GM21717 (cell line): Measurements from ENCODE around the gene RTEL1.

ENCODE experiments used
- ATAC-seq: cut with Tn5 transposase; IDR thresholded peaks from one replicate; pipeline ENCODE4 v1.9.1; 2021; ENCODE audit warnings: mild to moderate bottlenecking, moderate library complexity; ENCODE audit not compliant: unreplicated experiment

RTEL1 gene

GRCh38 chr20:63697868-63698545, 39.9 kb downstream of the RTEL1 start:
- no peak for ATAC-seq

GRCh38 chr20:63698739-63699465, 40.8 kb downstream of the RTEL1 start:
- no peak for ATAC-seq

DNA sequence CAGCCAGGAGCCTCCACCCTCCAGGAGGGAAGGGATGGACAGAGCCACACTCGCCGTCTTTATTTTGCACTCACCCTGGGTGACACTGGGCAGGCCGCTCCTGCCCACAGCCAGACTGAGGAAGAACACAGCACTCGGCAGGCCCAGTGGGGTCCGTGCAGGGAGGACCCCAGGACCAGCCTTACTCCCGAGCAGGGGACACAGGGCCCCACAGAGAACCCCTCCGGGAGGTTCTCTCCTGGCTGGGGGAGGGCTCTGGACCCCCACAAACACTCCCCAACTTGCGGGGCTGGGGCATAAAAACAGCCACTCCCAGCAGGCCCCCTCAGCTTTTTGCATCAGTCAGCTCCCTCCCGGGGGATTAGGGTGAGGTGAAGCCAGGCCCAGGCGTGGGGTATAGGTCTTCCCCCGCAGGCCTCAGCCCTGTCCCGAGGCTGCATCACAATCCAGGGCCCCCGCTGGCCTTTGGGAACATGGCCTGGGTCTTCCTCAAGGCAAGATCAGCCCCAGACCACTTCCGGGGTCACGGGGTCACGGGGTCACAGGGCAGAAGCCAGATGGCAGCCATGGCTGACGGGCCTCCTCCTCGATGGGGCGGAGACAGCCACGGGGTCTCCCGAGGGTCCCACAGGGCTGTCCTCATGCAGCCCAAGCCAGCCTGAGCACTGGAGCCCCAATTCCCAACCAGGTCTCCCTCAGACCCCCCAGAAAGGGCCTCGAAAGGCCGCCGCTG, 41.5 kb downstream of the RTEL1 start:
- no peak for ATAC-seq

DNA sequence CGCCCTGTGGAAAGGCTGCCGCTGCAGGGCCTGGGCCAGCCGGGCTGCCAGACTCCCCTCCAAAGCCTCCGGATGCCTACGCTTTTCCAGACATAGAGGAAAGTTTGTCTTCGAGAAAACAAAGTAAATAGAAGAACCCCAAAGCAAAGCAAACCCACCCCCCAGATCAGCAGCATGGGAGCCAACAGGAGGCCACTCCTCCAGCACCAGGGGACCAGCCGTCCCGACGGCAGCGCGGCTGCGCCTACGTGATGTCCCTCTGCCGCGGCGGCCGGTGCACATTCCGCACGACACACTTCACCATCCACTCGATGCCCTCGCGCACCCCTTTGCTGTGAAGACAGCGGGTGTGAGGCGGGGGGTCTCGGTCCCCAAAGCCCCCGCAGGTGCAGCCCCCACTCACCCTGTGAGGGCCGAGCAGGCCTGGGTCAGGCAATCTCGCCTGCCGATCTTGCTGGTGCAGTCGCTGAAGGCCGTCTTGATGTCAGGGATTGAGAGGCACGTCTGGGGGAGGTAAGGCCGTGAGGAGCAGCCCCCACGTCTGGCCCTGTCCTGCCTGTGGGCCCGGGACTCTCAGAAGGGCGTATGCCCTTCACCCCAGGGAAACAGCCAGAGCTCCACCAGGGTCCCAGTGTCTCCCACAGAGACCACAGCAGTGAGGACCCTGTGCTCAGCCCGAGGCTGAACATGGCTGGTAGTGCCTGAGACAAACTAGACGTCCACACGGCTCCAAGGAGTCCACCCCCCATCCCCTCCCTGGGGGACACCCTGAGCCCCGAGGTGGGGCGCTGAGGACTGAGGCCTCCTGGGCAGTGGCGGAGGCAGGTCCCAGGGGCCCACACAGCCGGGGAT, 42.3 kb downstream of the RTEL1 start:
- no peak for ATAC-seq

- no peak for ATAC-seq
These were observed 42.9 kb downstream of the RTEL1 start for GRCh38 chr20:63701051-63701328.

DNA sequence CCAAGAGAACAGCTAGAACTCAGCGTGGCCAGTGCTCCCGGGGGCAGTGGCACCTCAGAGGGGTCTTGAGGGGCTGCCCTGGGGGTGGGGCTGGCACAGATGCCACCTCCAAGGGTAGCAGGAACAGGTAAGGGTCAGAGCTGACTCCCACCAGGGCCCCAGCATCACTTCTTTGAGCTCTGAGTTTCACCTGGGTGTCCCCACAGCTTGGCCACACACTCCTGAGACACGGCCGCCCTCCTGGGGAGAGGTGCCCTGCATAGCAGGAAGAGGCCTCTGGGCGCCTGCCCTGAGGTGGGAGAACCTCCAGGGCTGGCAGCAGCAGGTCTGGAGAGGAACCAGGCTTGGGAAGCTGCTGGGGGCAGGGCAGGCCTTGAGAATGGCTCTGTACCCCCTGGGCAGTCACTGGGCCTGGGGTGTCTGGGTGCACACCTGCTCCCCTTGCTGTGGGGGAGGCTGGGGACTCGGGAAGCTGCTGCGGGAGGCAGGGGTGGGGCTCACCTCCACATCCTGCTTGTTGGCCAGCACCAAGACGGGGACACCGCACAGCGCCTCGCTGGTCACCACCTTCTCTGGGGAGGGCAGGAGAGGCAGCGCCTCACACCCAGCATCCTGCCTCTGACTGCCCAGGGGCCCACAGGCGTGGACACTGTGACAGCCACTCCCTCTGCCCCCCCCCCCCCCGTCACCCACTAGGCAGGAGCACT, 43.4 kb downstream of the RTEL1 start:
- no peak for ATAC-seq

DNA sequence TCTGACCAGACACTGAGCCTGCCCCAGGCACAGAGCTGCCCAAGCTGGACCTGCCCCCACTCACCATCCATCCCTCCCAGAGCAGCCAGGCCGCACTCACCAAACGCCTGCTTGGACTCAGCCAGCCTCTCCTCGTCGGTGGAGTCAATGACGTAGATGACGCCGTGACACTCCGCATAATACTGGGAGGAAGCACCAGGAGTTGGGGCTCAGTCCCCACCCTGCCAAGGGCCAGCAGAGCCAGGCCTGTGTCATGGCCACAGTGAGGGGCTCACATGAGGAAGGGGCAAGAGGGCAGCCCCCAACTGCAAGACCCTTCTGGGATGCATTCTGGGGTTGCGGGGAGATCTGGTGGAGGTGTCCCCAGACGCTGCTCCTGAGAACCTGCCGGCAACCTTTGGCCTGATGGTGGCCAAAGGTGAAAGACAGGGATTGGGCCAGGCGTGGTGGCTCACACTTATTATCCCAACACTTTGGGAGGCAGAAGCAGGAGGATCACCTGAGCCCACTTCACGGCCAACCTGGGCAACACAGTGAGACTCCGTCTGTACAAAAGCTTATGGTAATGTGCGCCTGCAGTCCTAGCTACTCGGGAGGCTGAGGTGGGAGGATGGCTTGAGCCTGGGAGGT, 44.0 kb downstream of the RTEL1 start:
- no peak for ATAC-seq

- ATAC-seq, result no peak
These were observed 44.8 kb downstream of the RTEL1 start for GRCh38 chr20:63702751-63703470.

DNA sequence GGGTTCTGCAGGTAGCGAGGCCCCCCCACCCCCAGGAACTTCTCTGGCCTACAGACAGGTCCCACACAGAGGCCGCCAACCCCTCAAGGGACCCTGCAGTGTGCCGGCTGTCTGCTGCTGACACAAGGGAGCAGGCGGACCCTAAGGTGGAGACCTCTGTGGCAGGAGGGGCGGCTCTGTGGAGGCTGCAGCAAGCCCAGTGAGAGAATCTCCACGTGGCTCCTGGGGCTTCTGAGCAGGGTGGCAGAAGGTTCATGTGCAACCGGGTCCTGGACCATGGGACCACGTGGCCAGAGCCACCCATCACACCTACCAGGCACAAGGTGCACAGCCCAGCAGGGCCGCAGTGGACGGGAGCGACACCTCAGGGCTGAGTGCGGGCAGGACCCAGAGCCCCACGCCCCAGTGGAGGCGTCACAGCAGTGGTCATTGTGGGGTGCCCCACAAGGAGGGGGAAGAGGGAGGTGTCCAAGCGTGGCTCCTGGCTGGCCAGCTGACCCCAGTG, 45.4 kb downstream of the RTEL1 start:
- no peak for ATAC-seq

GRCh38 chr20:63703976-63704748, 46.0 kb downstream of the RTEL1 start:
- ATAC-seq, result no peak

- ATAC-seq, result no peak
These were observed 46.6 kb downstream of the RTEL1 start for GRCh38 chr20:63704749-63705117.

DNA sequence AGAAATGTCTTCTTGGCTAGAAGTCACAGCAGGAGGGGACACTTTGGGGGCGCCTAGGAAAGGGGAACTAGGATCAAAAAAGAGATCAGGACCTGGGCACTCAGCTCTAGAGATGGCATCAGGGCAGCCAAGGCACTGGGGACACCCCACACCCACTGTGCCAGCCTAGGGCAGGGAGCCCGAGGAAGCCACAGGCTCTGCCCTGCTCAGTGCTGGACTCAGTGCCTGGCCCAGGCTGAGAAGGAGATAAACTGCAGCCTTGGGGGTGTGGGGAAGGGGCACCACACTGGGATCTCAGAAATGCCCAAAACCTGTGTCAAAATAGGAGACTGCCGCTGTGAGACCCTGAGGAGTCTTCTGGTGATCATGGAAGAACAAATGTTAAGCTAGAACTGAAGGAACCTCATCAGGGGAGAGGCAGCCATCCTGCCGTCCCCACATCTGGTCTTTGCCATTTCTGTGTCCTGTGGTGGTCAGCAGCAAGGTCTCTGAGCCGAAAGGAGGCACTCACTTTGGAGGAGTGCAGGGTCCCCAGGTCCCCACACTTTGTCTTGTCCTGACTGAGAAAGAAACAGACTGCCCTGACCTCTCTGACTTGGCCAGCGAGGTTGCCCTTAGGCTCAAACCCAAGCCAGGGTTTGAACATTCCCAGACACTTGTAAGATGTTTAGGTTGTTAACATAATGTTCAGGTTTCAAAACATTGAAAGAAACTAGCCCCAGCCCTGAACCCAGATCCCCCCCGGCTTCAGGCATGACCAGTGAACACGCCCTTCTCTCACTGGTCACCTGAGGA, 47.3 kb downstream of the RTEL1 start:
- no peak for ATAC-seq

DNA sequence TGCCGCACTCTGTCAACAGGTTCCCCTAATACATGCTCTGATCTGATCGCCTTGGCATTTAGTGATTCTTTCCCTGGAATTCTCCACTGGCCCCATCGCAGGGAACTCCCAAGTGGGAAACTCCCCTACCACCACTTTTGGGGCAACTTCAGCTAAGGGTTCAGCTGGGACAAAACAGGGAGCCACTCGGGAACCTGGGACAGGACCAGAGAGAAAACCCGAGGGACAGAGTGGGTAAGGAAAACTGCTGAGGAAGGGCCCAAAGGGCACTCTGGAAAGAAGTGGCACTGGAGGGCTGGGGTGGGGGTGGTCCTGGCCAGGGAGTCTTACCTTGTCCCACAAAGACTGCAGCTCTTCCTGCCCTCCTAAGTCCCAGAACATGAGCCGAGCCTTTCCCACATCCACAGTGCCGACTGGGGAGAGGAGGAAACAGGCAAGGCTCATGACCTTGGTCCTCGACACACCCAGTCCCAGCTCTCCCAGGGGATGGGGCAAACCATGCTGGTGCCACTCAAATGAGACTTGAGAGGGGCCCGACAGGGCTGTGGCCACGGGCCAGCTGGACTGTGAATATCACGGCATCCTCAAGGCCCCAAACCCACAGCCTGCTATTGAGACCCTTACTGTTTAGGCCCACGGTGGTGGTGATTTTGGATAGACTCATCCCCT, 48.0 kb downstream of the RTEL1 start:
- no peak for ATAC-seq

DNA sequence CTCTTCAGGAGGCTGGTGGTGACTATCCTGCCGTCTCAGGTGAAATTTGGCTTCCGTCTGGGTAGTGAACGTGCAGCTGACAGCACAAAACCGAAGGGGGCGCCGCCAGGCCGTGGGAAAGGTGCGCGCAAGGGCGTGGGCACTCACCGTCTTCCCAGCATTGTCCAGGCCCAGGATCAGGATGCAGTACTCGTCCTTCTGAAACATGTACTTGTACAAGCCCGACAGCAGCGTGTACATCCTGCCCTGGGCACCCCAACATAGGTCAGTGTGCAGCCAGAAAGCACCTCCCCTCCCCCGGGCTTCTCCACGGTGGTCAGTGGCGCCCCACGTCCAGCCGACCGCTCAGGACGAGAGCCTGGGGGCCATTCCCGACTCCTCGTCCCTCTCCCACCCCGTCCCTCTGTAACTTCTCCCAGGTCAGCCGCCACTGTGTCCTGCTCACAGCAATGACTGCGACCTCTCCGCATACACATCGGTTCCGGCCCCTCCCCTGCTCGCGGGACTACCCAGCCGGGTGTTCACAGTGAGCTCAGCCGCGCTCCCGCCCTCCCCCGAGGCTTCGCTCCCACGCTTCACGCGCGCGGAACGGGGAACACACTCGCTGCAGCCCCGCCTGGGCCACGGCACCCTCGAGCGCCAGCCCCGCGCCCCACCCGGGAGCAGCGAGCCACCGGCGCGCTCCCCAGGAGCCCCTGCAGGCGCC, 48.9 kb downstream of the RTEL1 start:
- ATAC-seq, result peak; percentile 23

DNA sequence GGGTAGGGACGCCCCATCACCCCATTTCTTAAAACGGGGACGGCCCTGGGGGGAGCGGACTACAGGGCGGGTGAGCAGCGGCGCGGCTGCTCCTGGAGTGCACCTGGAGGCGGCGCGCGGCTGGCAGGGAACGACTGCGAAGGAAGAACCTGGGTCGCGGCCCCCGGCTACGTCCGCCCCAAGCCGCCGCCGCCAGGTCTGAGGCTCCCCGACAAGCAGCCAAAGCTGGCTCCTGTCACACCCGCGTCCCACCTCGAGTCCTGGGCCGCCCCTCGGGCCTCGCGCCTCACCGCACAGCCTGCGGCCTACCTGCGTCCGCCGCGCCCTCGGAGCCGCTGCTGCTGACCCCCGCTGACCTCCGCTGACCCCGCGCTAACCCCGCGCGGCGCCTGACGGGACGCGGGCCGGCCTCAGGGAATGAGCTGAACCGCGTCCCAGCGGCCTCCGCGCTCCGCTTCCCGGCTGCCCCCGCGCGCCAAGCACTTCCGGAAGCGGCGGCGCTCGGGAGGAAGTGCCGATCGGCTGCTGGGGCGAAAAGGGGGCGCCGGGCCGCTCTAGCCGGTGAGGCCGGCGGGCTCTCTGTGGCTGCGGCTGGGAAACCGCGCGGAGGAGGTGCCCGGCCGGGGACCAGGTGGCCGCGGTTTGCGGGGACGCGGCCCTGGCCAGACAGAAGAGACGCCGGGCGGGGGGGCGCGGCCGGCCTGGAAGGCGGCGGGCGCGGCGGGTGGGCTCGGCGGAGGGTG, 49.6 kb downstream of the RTEL1 start, which contains the start of the genes ARFRP1 and ZGPAT:
ARFRP1 (minus strand) TSS at position 419 of the 743 bp plus-strand sequence. CDS start 885 bp downstream, outside the sequence.
ZGPAT (plus strand) TSS at position 482 of the 743 bp plus-strand sequence. CDS start 542 bp downstream, outside the sequence.
- peak; percentile 47 for ATAC-seq
